ENCODE measurements around the gene UBE2Z. TPM values are rescaled to one million over a fixed set of nuclear protein-coding genes. Genes with fewer than 3 reads are reported as not detected.

The UBE2Z gene
- total RNA-seq, 1 donor = 120 TPM

GRCh38 chr17:48903401-48903800 lies 4.8 kb upstream of the UBE2Z start:
- DNase-seq (ENCODE audit: low read depth) = no peak
- no peak overlapping the region for H3K4me3 ChIP-seq (ENCODE audit: low read depth, low read length)
- TF ChIP-seq CTCF (IDR thresholded peaks at IDR 0.05; ENCODE audit: insufficient read depth, low read depth, low read length) = no peak

GRCh38 chr17:48904428-48904827 lies 3.8 kb upstream of the UBE2Z start:
- TF ChIP-seq CTCF (IDR thresholded peaks at IDR 0.05; ENCODE audit: insufficient read depth, low read depth, low read length) = no peak
- H3K4me3 ChIP-seq (ENCODE audit: low read depth, low read length) = no peak overlapping the region
- DNase-seq (ENCODE audit: low read depth) = no peak

GRCh38 chr17:48905987-48906515 lies 2.2 kb upstream of the UBE2Z start:
- H3K4me3 ChIP-seq (ENCODE audit: low read depth, low read length) = no peak overlapping the region
- no peak for TF ChIP-seq CTCF (IDR thresholded peaks at IDR 0.05; ENCODE audit: insufficient read depth, low read depth, low read length)
- no peak for DNase-seq (ENCODE audit: low read depth)

GRCh38 chr17:48907713-48908046 lies 527 bp upstream of the UBE2Z start:
- TF ChIP-seq CTCF (IDR thresholded peaks at IDR 0.05; ENCODE audit: insufficient read depth, low read depth, low read length) = no peak
- H3K4me3 ChIP-seq (ENCODE audit: low read depth, low read length) = peak overlapping the region; percentile 79
- DNase-seq (ENCODE audit: low read depth) = peak; percentile 68

- H3K4me3 ChIP-seq (ENCODE audit: low read depth, low read length) = peak overlapping the region; percentile 79
- peak; percentile 91 for DNase-seq (ENCODE audit: low read depth)
Observed at GRCh38 chr17:48908853-48909394, 717 bp downstream of the UBE2Z start.

GRCh38 chr17:48909783-48910182 lies 1.6 kb downstream of the UBE2Z start:
- H3K4me3 ChIP-seq (ENCODE audit: low read depth, low read length) = peak overlapping the region; percentile 79
- DNase-seq (ENCODE audit: low read depth) = peak; percentile 25
- no peak for TF ChIP-seq CTCF (IDR thresholded peaks at IDR 0.05; ENCODE audit: insufficient read depth, low read depth, low read length)

More at GRCh38 chr17:48908853-48909394, 717 bp downstream of the UBE2Z start:
- TF ChIP-seq CTCF (IDR thresholded peaks at IDR 0.05; ENCODE audit: insufficient read depth, low read depth, low read length) = no peak

GRCh38 chr17:48910370-48910769 lies 2.2 kb downstream of the UBE2Z start:
- peak overlapping the region; percentile 79 for H3K4me3 ChIP-seq (ENCODE audit: low read depth, low read length)
- no peak for TF ChIP-seq CTCF (IDR thresholded peaks at IDR 0.05; ENCODE audit: insufficient read depth, low read depth, low read length)
- DNase-seq (ENCODE audit: low read depth) = no peak

All from fibroblast of villous mesenchyme (primary cell).